ENCODE measurements around the gene DHRSX.
"Not testable (repeated sequence)": the region's sequence is repeated elsewhere in the genome, so short reads cannot be mapped to it uniquely, and the experiment has no call there.

Gene DHRSX

DNA sequence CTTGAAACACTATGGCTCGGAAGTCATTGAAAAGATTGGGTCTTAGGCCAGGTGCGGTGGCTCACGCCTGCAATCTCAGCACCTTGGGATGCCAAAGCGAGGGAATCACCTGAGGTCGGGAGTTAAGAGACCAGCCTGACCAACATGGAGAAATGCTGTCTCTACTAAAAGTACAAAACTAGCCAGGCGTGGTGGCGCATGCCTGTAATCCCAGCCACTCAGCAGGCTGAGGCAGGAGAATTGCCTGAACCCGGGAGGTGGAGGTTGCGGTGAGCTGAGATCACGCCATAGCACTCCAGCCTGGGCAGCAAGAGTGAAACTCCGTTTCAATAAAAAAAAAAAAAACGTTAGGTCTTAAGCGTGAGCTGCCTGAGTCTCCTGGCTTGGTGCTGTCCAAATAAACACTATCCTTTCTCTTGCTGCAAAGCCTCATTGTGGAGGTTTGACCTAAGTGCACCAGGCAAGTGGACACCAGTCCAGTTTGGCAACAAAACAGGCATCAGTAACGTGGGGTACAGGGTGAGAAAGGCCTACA lies 185.9 kb downstream of the DHRSX start:
- DNase-seq (ENCODE audit: extremely low spot score), result no peak
- CTCF ChIA-PET, result no interaction called here
- TF ChIP-seq, protein P1, sequence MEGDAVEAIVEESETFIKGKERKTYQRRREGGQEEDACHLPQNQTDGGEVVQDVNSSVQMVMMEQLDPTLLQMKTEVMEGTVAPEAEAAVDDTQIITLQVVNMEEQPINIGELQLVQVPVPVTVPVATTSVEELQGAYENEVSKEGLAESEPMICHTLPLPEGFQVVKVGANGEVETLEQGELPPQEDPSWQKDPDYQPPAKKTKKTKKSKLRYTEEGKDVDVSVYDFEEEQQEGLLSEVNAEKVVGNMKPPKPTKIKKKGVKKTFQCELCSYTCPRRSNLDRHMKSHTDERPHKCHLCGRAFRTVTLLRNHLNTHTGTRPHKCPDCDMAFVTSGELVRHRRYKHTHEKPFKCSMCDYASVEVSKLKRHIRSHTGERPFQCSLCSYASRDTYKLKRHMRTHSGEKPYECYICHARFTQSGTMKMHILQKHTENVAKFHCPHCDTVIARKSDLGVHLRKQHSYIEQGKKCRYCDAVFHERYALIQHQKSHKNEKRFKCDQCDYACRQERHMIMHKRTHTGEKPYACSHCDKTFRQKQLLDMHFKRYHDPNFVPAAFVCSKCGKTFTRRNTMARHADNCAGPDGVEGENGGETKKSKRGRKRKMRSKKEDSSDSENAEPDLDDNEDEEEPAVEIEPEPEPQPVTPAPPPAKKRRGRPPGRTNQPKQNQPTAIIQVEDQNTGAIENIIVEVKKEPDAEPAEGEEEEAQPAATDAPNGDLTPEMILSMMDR (IDR thresholded peaks at IDR 0.05; ENCODE audit: control extremely low read depth, extremely low read depth, low read depth, missing control alignments), result no peak
- POLR2A ChIA-PET, result no interaction called here

DNA sequence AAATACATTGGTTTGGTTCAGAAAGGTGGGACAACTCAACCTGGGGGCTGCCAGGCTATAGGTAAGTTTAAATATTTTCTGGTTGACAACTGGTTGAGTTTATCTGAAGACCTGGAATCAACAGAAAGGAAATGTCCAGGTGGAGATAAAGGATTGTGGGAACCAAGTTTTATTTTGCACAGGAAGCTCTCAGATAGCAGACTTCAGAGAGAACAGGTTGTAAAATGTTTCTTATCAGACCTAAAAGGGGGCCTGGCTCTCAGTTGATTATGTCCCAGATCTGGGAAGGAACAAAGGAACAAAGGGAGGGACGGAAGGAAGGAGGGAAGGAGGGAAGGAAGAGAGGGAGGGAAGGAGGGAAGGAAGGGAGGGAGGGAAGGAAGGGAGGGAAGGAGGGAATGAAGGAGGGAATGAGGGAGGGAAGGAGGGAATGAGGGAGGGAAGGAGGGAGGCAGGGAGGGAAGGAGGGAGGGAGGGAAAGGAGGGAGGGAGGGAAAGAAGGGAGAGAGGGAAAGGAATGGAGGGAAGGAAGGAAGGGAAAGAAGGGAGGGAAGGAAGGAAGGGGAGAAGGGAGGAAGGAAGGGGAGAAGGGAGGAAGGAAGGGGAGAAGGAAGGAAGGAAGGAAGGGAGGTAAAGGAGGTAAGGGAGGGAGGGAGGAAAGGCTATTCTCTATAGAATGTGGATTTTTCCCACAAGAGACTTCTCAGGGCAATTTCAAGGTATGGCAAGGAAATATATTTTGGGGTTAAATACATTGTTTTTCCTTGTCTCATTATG lies 186.7 kb downstream of the DHRSX start:
- ChIA-PET CTCF (no interaction called here), POLR2A (no interaction called here)
- TF ChIP-seq, protein P1 (IDR thresholded peaks at IDR 0.05; ENCODE audit: control extremely low read depth, extremely low read depth, low read depth, missing control alignments), result no peak
- DNase-seq (ENCODE audit: extremely low spot score), result no peak

DNA sequence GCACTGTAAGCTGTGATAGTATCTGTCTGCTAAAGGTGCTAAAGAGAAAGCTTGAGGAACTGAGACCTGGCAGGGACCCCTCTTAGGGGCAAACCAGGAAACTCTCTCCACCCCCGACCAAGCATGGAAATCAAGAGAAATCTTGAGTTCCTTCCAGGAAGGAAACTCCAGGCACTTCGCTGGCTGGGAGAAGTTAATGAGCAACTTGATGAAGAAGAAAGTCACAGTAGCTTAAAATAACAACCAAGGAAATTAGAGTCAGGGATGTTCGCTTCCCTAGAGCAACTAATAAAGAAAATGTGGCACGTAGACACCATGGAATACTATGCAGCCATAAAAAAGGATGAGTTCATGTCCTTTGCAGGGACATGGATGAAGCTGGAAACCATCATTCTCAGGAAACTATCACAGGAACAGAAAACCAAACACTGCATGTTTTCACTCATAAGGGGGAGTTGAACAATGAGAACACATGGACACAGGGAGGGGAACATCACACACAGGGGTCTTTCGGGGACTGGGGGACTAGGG lies 188.7 kb downstream of the DHRSX start:
- CTCF ChIA-PET; DNase-seq (ENCODE audit: extremely low spot score); POLR2A ChIA-PET: not testable (repeated sequence)

DNA sequence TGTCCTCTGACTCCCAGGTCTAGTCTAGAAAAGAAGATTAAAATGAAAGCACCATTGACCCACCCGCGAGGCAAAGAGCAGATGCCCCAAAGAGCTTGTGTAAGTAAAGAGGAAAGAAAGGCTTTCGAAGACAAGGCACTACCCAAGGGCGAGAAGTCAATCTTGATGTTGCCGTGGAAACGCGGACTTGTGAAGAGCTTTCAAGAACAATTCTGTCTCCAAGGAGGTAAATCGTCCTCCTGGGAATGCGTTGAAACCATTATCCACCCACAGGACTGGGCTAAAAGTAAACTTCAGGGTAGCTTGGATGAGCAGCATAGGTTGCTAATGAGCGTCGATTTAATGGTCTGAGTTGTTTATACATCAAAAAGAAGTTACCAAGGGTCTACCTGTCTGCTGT lies 189.3 kb downstream of the DHRSX start:
- TF ChIP-seq, protein P1 (IDR thresholded peaks at IDR 0.05; ENCODE audit: control extremely low read depth, extremely low read depth, low read depth, missing control alignments), result no peak
- ChIA-PET CTCF (no interaction called here), POLR2A (no interaction called here)
- no peak for DNase-seq (ENCODE audit: extremely low spot score)

DNA sequence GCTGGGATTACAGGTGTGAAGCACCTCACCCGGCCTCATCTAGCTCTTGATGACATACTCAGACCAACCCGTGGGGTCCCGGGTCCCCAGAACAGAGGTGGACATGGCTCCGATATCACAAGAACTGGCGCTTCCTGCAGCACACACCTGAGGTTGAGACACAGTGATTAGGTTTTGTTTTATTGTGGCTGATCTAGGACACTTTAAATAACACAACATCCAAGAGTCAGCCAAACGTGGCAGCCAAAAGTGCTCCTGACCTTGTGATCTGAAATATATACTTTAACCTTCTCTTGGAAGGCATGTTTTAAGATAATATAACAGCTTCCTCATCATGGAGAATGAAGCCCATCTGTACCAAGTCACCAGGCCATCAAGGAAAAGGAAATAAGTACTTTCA lies 198.9 kb downstream of the DHRSX start:
- DNase-seq (ENCODE audit: extremely low spot score), result no peak
- TF ChIP-seq, protein P1 (IDR thresholded peaks at IDR 0.05; ENCODE audit: control extremely low read depth, extremely low read depth, low read depth, missing control alignments), result no peak
- ChIA-PET CTCF (no interaction called here), POLR2A (no interaction called here)

DNA sequence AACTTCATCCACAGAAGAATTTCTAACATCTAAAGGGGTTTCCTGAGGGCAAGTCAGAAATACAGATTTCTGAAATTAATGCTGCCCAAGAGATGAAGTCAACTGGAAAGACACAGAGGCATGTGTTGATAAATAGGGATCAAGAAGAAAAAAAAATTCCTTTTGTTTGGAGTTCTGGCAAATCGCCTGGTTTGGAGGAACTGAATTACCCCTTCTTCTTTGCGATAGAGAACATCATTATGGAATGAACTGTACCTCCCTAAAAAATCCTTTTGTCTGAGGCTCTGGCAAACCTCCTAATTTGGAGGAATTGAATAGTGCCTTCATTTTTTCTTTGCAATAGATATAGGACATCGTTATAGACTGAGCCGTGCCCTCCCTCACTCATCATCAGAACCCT lies 200.9 kb downstream of the DHRSX start:
- POLR2A ChIA-PET, result no interaction called here
- no peak for DNase-seq (ENCODE audit: extremely low spot score)
- TF ChIP-seq, protein P1 (IDR thresholded peaks at IDR 0.05; ENCODE audit: control extremely low read depth, extremely low read depth, low read depth, missing control alignments), result no peak
- CTCF ChIA-PET, result no interaction called here

DNA sequence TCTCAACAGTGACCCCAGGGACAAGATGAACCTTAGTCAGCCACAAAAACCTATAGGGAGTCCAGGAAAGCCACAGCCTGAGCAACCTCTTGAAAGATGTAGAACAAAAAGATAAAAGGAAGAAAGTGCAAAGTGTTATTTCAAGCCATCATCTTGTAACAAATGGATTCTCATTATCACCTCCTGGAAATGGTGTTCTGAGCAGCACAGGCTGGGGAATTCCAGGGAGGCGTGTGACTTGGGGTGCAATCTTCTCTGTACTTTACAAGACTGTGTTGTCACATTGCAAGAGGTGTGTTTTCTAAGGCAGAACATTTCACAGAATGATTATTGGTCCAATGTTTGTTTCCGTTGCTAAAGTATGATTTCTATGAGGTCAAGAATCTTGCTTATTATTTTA lies 214.0 kb downstream of the DHRSX start:
- CTCF ChIA-PET, result no interaction called here

More for the DNA sequence above, 214.0 kb downstream of the DHRSX start:
- TF ChIP-seq, protein P1 (IDR thresholded peaks at IDR 0.05; ENCODE audit: control extremely low read depth, extremely low read depth, low read depth, missing control alignments), result no peak
- POLR2A ChIA-PET, result no interaction called here
- DNase-seq (ENCODE audit: extremely low spot score), result no peak

Data from GM10248 (cell line).